Body of pancreas (tissue), 4 donors: ENCODE results near the gene COL9A3.

Source experiments
- CTCF ChIP-seq, 7 experiments: fragments of 450-650 bp in 4 of 7; fragments of 200-600 bp in 3 of 7; sonication (generic) in 3 of 7; IDR thresholded peaks; one replicate each; pipeline ENCODE4 v1.5.1; 2016 to 2019; ENCODE audit warnings: antibody characterized with exemption in 7 of 7
- POLR2A ChIP-seq, 3 donors: fragments of 450-650 bp; IDR thresholded peaks; one replicate each; pipeline ENCODE4 v1.6.1; 2016; ENCODE audit warnings: antibody characterized with exemption in 3 of 3, mild to moderate bottlenecking in 2 of 3

GRCh38 chr20:62861726-62862336 is 45.0 kb downstream of the COL9A3 start, which contains the start of gene TCFL5:
- no peak for TF ChIP-seq CTCF (IDR thresholded peaks at IDR 0.05)
- no peak for TF ChIP-seq POLR2A (IDR thresholded peaks at IDR 0.05)
